ENCODE results near the gene PNMA8C.
"Not testable (repeated sequence)": the region's sequence is repeated elsewhere in the genome, so short reads cannot be mapped to it uniquely, and the experiment has no call there.

The PNMA8C gene

DNA sequence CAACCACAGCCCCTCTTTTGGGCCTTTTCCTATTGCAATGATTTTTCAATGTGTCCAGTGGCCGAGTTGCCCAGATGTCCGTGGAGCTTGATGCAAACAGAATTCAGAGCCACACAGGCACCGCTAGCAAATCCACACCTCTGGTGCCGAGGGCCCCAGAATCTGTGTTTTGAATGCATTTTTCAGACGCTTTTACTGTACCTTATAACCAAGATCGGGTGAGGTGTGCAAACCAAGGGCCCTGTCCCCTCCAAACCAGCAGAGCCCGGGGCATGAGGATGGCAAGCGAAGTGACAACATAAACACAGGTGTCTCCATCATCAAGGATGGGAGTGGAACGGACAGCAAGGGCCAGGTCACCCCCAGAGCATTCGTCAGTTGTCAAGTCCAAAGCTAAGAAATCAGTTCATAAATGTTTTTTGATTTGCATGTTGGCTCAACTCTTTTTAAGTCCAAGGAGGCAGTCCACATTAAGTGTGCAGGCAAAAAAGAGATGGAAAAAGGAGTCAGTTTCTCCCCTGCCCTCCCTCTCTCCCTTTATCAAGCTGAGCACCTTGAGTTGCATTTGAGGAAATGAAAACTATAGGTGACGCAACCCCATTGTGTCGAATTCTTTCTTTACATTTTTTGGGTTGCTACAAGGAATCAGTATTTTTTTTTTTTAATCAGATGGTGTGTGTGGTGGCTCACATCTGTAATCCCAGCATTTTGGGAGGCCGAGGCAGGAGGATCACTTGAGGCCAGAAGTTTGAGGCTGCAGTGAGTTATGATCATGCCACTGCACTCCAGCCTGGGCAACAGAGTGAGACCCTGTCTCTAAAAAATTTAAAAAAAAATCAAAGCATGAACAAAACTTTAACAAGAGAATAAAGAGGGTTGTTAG is 18.3 kb downstream of the PNMA8C start:
- no peak for DNase-seq

DNA sequence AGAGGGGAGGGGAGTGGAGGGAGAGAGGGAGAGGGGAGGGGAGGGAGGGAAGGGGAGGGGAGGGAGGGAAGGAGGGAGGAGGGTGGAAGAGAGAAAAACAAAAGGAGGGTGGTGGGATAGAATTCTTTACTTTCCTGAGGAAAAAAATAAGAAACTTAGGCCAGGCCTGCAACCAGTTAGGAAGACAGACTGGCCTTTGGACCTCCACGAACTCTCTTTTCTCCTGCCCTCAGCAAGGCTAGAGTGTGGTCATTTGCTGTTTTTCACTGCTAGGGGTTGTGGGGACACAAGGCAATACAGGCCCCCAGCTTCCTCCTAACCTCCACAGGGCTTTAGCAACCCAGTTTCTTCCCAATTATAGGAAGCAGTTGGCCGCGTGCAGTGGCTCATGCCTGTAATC is 19.5 kb downstream of the PNMA8C start:
- no peak for DNase-seq

- DNase-seq, result no peak
Observed at GRCh38 chr19:46408664-46409039, 20.1 kb downstream of the PNMA8C start.

DNA sequence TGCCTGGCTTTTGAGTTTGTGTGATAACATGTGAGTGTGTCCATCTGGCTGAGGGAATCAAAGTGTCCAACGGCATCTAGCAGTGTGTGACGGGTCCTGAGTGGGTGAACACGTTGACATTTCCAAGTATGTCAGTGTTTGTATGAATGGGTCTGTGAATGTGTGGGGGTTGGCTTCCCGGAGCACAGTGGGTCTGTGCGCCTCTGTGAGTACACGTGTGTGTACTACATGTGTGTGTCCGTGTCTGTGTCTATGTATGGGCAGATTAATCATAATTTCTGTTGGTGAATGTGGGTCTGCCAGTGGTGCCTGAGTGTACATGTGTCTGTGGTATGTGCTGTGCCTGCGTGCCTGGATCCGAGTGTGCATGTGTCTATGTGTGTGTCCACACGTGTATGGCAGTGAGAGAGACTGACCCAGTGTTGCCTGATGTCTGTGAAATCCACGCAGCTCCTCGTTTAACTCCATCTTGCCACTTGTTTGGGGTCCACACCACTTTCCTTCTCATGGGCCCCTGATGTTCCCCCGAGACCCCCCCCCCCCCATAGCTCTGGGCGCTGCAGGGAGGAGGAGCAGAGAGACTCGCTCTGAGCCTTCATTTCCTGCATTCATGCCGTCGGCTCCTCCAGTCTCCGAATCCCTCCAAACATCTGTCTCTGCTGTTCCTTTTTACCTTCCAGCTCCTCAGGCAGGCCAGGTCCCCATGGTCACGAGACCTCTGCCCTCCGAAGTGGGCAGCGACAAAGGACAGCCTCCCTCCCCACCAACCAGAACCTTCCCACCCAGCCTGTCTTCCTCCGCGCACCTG is 20.7 kb downstream of the PNMA8C start:
- DNase-seq, result no peak

DNA sequence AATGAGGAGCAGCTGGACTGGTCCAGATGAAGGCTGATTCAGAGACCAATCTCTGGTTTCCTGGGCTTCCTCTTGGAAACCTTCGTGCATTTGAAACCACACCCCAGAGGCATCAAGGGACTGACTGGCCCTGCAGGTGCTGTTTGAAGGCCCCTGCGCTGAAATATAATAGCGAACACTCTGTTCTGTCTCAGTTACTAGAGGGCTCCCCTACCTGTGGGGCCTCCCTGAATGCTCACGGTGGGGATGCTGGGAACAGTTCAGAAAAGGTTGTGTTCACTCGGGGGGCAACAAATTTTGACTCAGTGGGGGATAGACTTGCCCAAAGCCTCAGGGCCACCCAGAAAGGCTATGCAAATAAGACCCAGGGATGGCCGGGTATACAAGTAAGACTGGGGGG is 21.8 kb downstream of the PNMA8C start:
- no peak for DNase-seq

- DNase-seq, result no peak
Observed at GRCh38 chr19:46404753-46405468, 23.8 kb downstream of the PNMA8C start.

DNA sequence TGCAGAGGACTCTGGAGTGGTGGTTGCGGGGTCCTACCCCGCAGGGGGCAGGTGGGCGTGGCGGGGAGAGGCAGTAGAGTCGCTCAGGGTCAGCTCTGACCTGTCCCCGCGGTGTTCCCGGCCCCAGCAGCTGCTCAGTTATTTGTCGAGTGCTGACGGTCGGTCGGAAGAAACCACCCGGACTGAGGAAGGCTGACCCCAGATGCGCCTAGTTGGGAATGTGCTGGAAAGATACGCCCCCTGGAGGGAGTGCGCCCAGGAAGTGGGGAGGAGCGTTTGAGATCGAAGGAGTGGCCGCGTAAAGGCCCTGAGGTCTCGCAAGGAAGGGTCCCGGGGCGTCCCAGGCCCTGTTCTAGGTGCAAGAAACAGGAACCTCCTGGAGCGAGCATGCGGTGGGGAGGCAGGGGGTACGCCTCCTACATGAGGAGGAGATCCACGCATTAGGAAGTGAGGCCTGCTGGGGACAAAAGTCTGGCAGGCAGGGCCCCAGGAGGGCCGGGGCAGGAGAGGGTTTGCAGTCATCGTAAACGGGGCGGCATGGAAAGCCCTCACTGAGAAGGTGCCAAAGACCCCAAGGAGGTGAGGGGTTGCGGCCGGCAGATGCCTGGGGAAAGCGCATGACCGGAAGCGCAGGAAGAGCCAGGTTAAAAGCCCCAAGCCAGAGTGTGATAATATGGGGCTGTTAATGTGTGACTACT is 24.5 kb downstream of the PNMA8C start:
- DNase-seq, result no peak

DNA sequence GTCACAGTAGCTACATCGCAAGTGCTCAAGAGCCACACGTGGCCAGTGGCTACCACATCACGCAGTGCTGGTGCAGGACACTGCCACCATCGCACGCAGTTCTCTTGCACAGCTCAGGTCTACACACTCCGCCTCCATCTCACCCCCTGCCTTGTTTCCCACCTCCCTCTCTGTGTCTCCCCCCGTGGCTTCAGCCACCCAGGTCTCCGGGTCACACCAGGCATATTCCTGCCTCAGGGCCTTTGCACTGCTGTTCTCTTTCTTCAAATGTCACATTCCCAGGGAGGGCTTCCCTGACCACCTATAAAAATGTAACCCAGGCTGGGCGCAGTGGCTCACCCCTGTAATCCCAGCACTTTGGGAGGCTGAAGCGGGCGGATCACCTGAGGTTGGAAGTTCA is 26.0 kb downstream of the PNMA8C start:
- no peak for DNase-seq

- DNase-seq, result not testable (repeated sequence)
Observed at GRCh38 chr19:46397801-46398479, 30.8 kb downstream of the PNMA8C start.

DNA sequence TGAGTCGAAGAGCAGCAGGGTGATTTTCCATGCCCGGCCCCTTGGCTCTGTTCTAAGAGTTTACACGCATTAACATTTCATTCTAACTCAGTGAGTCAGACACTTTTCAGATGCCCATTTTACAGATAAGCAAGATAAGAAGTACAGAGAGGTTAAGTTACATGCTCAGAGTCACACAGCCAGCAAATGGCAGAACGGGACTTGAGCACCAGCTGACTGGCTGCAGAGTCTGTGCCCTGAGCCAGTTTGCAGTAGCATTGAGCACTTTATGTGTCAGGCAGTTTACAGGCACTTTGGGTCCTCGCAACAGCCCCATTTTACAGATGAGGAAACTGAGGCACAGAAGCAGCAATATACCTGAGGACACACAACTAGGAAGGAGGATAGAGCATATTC is 34.3 kb downstream of the PNMA8C start:
- DNase-seq, result no peak

DNA sequence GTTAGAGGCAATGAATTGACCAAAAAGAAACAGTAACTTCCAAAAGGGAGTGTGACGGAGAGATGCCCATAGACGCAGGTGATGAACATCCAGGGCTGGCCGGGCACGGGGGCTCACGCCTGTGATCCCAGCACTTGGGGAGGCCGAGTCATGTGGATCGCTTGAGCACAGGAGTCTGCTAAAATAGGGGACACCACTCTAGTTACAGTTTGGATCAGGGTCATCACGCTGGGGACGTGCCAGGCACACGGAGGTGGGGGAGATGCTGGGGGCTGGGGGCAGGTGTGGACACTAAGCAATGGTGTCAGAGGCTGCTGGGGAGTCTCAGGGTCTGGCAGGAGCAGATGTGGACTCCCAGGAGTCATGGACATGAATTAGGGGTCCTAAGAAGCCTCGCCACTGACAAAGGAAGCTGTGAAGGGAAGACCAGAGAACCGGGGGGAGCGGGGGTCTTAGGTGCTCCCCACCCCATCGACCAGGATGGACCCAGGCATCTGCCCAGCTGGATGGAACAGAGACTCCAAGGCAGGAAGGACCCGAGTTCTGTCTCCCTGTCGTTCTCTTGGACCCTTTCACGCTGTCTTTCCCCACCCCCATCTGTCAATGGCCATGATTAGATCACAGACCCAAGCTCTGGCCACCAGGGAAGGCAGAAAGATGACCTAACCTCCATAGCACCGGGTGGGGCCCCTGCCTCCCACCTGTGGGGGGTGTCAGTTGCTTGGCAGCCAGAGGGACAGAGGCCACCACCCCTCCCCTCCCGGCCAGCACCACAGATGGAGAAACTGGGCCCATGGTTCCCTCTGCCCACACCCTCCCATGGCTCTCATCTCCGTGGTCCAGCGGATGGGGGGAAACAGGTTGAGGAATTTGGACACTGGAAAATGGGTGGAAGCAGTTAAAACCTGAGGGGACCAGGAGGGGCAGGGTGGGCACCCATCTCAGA is 35.0 kb downstream of the PNMA8C start:
- DNase-seq, result no peak

- DNase-seq, result no peak
Observed at GRCh38 chr19:46392837-46393236, 35.9 kb downstream of the PNMA8C start.

GRCh38 chr19:46392252-46392801 is 36.4 kb downstream of the PNMA8C start:
- DNase-seq, result no peak

DNA sequence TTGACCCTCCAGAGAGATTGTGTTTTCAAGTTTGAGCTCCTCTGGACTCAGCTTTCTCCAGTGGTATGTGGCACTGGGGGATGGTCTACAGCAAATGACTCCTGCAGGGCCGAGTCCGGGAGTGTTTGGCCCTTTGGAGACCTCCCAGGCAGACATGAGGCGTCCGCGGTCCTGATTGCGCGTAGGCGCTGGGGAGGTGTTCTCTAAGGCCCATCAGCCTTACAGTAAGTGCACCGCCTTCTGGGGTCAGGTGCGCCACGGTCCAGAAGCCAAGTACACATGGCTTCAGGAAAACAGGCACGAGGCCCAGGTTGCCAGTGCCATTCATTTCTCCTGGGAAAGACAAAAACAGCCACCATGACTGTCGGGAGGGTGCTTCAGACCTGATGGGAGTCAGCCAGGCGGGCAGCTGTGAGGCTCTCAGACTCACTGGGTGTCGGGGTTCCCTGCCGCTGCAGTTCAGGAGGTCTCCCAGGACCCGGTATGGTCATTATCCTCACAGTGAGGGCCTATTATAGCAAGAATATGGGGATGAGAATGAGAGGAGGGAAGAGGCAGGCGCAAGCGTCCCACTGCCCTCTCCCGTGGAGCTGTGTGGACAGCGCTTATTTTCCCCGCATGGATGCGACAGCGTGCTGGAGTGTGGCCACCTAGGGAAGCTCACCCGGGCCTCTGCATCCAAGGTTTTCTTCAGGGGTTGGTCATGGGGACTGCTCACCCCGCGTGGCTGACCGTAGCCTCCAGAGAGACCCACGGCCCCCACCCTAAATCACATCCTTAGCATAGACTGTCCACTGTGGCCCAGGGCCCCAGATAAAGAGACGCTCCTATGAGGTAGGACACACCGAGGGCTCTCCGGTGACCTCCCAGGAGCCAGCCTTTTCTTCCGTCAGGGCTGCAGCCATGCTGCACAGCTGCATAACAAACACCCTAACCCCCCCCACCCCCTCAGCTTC is 37.2 kb downstream of the PNMA8C start:
- DNase-seq, result no peak

- no peak for DNase-seq
Observed at GRCh38 chr19:46390866-46391265, 37.9 kb downstream of the PNMA8C start.

- no peak for DNase-seq
Observed at GRCh38 chr19:46390121-46390858, 38.4 kb downstream of the PNMA8C start.

GRCh38 chr19:46388311-46389095 is 40.2 kb downstream of the PNMA8C start:
- DNase-seq, result no peak

GRCh38 chr19:46387713-46388130 is 41.0 kb downstream of the PNMA8C start:
- DNase-seq, result no peak
